GM23338 (cell line): ENCODE results near the gene DOP1A. TPM values are rescaled to one million over a fixed set of nuclear protein-coding genes. Genes with fewer than 3 reads are reported as not detected.

Experiments
- ATAC-seq: fragments of 200-7000 bp; cut with Tn5 transposase; 3 replicates; pipeline ENCODE4 v1.9.1; 2020
- DNase-seq: peaks from one replicate; pipeline ENCODE4 v3.0.0-alpha.2; 2015; ENCODE audit warnings: low spot score
- H2AFZ ChIP-seq: fragments of 200-600 bp; sonication (generic); 2 replicates; pipeline ENCODE4 v1.8.0; 2016; ENCODE audit warnings: antibody characterized with exemption, mild to moderate bottlenecking, moderate library complexity
- H3F3A ChIP-seq: fragments of 200-600 bp; sonication (generic); replicated peaks from 2 replicates; pipeline ENCODE4 v1.8.0; 2017; ENCODE audit warnings: antibody characterized with exemption, mixed run types, low read depth
- H3K27ac ChIP-seq: fragments of 200-600 bp; sonication (generic); 2 replicates; pipeline ENCODE4 v1.6.1; 2016; ENCODE audit warnings: low read depth
- H3K27me3 ChIP-seq: fragments of 200-600 bp; sonication (generic); 2 replicates; pipeline ENCODE4 v1.8.0; 2016; ENCODE audit warnings: mild to moderate bottlenecking, mixed run types, moderate library complexity; ENCODE audit not compliant: insufficient read depth
- H3K36me3 ChIP-seq: fragments of 200-600 bp; sonication (generic); 2 replicates; pipeline ENCODE4 v1.8.0; 2016; ENCODE audit warnings: mild to moderate bottlenecking; ENCODE audit not compliant: insufficient read depth
- H3K4me1 ChIP-seq: fragments of 200-600 bp; sonication (generic); 2 replicates; pipeline ENCODE4 v1.8.0; 2016; ENCODE audit warnings: mild to moderate bottlenecking, moderate library complexity; ENCODE audit not compliant: insufficient read depth
- H3K4me2 ChIP-seq: fragments of 200-600 bp; sonication (generic); 2 replicates; pipeline ENCODE4 v1.7.1; 2017; ENCODE audit warnings: mixed run types
- H3K4me3 ChIP-seq: fragments of 200-600 bp; sonication (generic); 2 replicates; pipeline ENCODE4 v1.6.1; 2016; ENCODE audit warnings: mixed run types
- H3K79me2 ChIP-seq: fragments of 200-600 bp; sonication (generic); replicated peaks from 2 replicates; pipeline ENCODE4 v1.8.0; 2017; ENCODE audit warnings: mild to moderate bottlenecking; ENCODE audit not compliant: insufficient read depth
- H3K9me2 ChIP-seq: fragments of 200-600 bp; sonication (generic); 2 replicates; pipeline ENCODE4 v1.8.0; 2017; ENCODE audit not compliant: insufficient read depth
- H4K20me1 ChIP-seq: fragments of 200-600 bp; sonication (generic); replicated peaks from 2 replicates; pipeline ENCODE4 v1.8.0; 2017; ENCODE audit warnings: mild to moderate bottlenecking; ENCODE audit not compliant: insufficient read depth
- H3K27ac Mint-ChIP-seq: 2 replicates; pipeline ENCODE4 v1.8.0; 2020; ENCODE audit warnings: inconsistent platforms, mild to moderate bottlenecking, moderate library complexity, mixed read lengths
- H3K27me3 Mint-ChIP-seq: 3 replicates; pipeline ENCODE4 v1.8.0; 2022; ENCODE audit warnings: low read depth, mild to moderate bottlenecking, moderate library complexity, mixed read lengths, inconsistent platforms; ENCODE audit not compliant: insufficient read depth, poor library complexity
- H3K36me3 Mint-ChIP-seq: 3 replicates; pipeline ENCODE4 v1.8.0; 2021; ENCODE audit warnings: low read depth, mild to moderate bottlenecking, inconsistent platforms, moderate library complexity, mixed read lengths
- H3K4me1 Mint-ChIP-seq: 3 replicates; pipeline ENCODE4 v1.8.0; 2020; ENCODE audit warnings: mild to moderate bottlenecking, inconsistent platforms, mixed read lengths
- H3K4me3 Mint-ChIP-seq: 3 replicates; pipeline ENCODE4 v1.8.0; 2021; ENCODE audit warnings: moderate library complexity, mild to moderate bottlenecking, inconsistent platforms, mixed read lengths
- H3K9me3 Mint-ChIP-seq: 3 replicates; pipeline ENCODE4 v1.8.0; 2020; ENCODE audit warnings: moderate library complexity, mild to moderate bottlenecking, inconsistent platforms, mixed read lengths
- CREB1 ChIP-seq: fragments of 250-450 bp; sonication (Bioruptor Pico); IDR thresholded peaks from 2 replicates; pipeline ENCODE4 v1.5.0; 2020; ENCODE audit warnings: low read depth, mild to moderate bottlenecking, moderate library complexity
- EZH2phosphoT487 ChIP-seq: fragments of 200-600 bp; sonication (generic); IDR thresholded peaks from one replicate; pipeline ENCODE4 v1.8.1; 2018; ENCODE audit warnings: antibody characterized with exemption; ENCODE audit not compliant: unreplicated experiment
- NANOG ChIP-seq: IDR thresholded peaks from 2 replicates; pipeline ENCODE4 v1.6.1; 2016; ENCODE audit warnings: antibody characterized with exemption, borderline replicate concordance
- POLR2AphosphoS5 ChIP-seq: IDR thresholded peaks from 2 replicates; pipeline ENCODE4 v1.6.1; 2016; ENCODE audit warnings: antibody characterized with exemption, low read depth
- STAT1 ChIP-seq: IDR thresholded peaks from one replicate; pipeline ENCODE4 v1.6.1; 2016; ENCODE audit warnings: antibody characterized with exemption; ENCODE audit not compliant: unreplicated experiment
- ZNF331 ChIP-seq: fragments of 250-450 bp; sonication (Bioruptor Pico); IDR thresholded peaks from 2 replicates; pipeline ENCODE4 v1.5.0; 2020; ENCODE audit warnings: low read depth, mild to moderate bottlenecking, moderate library complexity
- polyA plus RNA-seq: library from polyadenylated mRNA; unstranded; fragments of >200 nt; fragmentation: Nextera tagmentation; extraction: Ambion mirVana; gene quantifications from 2 replicates; pipeline ENCODE4 v1.2.1, GENCODE V29; 2016
- total RNA-seq: library from RNA; depleted of rRNA; stranded (reverse); fragments of >200 nt; shearing (Covaris generic); gene quantifications from 2 replicates; pipeline ENCODE4 v1.2.3, GENCODE V29; 2014
- TF ChIP-seq, protein P1 (sequence below): fragments of 250-450 bp; sonication (Bioruptor Pico); IDR thresholded peaks from 2 replicates; pipeline ENCODE4 v1.5.0; 2020; ENCODE audit warnings: mild to moderate bottlenecking, moderate library complexity
- TF ChIP-seq, protein P2 (sequence below): IDR thresholded peaks from one replicate; pipeline ENCODE4 v1.6.1; 2018; ENCODE audit warnings: antibody characterized with exemption; ENCODE audit not compliant: unreplicated experiment

DOP1A gene
- total and polyA plus RNA-seq, 2 experiments from 2014 or later: 3.9 to 18.6 TPM

DNA sequence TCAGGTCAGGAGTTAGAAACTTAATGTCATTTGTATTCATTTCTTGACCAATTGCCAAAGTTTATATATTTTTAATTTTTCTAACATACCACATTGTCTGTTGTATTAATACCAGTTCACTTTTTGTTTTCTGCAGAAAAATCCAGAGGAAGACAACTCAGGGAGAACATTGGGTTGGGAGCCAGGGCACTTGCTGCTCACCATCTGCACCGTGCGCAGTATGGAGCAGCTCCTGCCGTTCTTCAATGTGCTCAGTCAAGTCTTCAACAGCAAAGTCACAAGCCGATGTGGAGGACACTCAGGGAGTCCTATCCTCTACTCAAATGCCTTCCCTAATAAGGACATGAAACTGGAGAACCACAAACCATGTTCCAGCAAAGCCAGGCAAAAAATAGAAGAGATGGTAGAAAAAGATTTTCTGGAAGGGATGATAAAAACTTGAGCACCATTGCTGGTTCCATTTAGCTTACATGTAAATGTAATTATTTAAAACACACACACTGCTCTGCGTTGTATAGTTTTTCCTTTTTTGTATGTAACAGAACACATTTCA is 100.3 kb downstream of the DOP1A start:
- H3K4me1 ChIP-seq: no peaks in the 10 kb centered on the region
- H3K9me2 ChIP-seq: no peaks in the 10 kb centered on the region
- H3K4me3 Mint-ChIP-seq: no peak overlapping the region
- no peaks in the 10 kb centered on the region for H3K9me3 Mint-ChIP-seq
- no peak for DNase-seq
- peaks cover 57% of the 10 kb centered on the region for H3K36me3 ChIP-seq
- no peaks in the 10 kb centered on the region for H3K27me3 ChIP-seq
- no peak for ATAC-seq
- H3K4me2 ChIP-seq: no peak overlapping the region
- H4K20me1 ChIP-seq: no peaks in the 10 kb centered on the region
- no peak overlapping the region for H3K27ac ChIP-seq
- no peak overlapping the region for H2AFZ ChIP-seq
- TF ChIP-seq STAT1: no peak
- no peak for TF ChIP-seq POLR2AphosphoS5
- TF ChIP-seq ZNF331 (CRISPR knock-in tag): no peak
- no peak for TF ChIP-seq EZH2phosphoT487
- TF ChIP-seq, protein P1, sequence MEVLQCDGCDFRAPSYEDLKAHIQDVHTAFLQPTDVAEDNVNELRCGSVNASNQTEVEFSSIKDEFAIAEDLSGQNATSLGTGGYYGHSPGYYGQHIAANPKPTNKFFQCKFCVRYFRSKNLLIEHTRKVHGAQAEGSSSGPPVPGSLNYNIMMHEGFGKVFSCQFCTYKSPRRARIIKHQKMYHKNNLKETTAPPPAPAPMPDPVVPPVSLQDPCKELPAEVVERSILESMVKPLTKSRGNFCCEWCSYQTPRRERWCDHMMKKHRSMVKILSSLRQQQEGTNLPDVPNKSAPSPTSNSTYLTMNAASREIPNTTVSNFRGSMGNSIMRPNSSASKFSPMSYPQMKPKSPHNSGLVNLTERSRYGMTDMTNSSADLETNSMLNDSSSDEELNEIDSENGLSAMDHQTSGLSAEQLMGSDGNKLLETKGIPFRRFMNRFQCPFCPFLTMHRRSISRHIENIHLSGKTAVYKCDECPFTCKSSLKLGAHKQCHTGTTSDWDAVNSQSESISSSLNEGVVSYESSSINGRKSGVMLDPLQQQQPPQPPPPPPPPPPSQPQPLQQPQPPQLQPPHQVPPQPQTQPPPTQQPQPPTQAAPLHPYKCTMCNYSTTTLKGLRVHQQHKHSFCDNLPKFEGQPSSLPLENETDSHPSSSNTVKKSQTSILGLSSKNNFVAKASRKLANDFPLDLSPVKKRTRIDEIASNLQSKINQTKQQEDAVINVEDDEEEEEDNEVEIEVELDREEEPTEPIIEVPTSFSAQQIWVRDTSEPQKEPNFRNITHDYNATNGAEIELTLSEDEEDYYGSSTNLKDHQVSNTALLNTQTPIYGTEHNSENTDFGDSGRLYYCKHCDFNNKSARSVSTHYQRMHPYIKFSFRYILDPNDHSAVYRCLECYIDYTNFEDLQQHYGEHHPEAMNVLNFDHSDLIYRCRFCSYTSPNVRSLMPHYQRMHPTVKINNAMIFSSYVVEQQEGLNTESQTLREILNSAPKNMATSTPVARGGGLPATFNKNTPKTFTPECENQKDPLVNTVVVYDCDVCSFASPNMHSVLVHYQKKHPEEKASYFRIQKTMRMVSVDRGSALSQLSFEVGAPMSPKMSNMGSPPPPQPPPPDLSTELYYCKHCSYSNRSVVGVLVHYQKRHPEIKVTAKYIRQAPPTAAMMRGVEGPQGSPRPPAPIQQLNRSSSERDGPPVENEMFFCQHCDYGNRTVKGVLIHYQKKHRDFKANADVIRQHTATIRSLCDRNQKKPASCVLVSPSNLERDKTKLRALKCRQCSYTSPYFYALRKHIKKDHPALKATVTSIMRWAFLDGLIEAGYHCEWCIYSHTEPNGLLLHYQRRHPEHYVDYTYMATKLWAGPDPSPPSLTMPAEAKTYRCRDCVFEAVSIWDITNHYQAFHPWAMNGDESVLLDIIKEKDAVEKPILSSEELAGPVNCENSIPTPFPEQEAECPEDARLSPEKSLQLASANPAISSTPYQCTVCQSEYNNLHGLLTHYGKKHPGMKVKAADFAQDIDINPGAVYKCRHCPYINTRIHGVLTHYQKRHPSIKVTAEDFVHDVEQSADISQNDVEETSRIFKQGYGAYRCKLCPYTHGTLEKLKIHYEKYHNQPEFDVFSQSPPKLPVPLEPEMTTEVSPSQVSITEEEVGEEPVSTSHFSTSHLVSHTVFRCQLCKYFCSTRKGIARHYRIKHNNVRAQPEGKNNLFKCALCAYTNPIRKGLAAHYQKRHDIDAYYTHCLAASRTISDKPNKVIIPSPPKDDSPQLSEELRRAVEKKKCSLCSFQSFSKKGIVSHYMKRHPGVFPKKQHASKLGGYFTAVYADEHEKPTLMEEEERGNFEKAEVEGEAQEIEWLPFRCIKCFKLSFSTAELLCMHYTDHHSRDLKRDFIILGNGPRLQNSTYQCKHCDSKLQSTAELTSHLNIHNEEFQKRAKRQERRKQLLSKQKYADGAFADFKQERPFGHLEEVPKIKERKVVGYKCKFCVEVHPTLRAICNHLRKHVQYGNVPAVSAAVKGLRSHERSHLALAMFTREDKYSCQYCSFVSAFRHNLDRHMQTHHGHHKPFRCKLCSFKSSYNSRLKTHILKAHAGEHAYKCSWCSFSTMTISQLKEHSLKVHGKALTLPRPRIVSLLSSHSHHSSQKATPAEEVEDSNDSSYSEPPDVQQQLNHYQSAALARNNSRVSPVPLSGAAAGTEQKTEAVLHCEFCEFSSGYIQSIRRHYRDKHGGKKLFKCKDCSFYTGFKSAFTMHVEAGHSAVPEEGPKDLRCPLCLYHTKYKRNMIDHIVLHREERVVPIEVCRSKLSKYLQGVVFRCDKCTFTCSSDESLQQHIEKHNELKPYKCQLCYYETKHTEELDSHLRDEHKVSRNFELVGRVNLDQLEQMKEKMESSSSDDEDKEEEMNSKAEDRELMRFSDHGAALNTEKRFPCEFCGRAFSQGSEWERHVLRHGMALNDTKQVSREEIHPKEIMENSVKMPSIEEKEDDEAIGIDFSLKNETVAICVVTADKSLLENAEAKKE: no peak
- TF ChIP-seq CREB1 (CRISPR knock-in tag): no peak
- TF ChIP-seq, protein P2, sequence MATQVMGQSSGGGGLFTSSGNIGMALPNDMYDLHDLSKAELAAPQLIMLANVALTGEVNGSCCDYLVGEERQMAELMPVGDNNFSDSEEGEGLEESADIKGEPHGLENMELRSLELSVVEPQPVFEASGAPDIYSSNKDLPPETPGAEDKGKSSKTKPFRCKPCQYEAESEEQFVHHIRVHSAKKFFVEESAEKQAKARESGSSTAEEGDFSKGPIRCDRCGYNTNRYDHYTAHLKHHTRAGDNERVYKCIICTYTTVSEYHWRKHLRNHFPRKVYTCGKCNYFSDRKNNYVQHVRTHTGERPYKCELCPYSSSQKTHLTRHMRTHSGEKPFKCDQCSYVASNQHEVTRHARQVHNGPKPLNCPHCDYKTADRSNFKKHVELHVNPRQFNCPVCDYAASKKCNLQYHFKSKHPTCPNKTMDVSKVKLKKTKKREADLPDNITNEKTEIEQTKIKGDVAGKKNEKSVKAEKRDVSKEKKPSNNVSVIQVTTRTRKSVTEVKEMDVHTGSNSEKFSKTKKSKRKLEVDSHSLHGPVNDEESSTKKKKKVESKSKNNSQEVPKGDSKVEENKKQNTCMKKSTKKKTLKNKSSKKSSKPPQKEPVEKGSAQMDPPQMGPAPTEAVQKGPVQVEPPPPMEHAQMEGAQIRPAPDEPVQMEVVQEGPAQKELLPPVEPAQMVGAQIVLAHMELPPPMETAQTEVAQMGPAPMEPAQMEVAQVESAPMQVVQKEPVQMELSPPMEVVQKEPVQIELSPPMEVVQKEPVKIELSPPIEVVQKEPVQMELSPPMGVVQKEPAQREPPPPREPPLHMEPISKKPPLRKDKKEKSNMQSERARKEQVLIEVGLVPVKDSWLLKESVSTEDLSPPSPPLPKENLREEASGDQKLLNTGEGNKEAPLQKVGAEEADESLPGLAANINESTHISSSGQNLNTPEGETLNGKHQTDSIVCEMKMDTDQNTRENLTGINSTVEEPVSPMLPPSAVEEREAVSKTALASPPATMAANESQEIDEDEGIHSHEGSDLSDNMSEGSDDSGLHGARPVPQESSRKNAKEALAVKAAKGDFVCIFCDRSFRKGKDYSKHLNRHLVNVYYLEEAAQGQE: no peak
- TF ChIP-seq NANOG: no peak
- peak overlapping the region; percentile 80; the same call in 1 of the 2 replicates for H3K27ac Mint-ChIP-seq
- H3K4me1 Mint-ChIP-seq: no peaks in the 10 kb centered on the region
- no peaks in the 10 kb centered on the region for H3K27me3 Mint-ChIP-seq
- peaks cover 59% of the 10 kb centered on the region for H3K36me3 Mint-ChIP-seq
- no peaks in the 10 kb centered on the region for H3K79me2 ChIP-seq
- H3K4me3 ChIP-seq: no peak overlapping the region
- H3F3A ChIP-seq: no peaks in the 10 kb centered on the region
